Effector memory CD4-positive, alpha-beta T cell (primary cell): ENCODE measurements around the gene ATXN7L2.
A peak's percentile ranks its signal among the peaks of the same experiment; 100 is the strongest.
"Not testable (repeated sequence)": the region's sequence is repeated elsewhere in the genome, so short reads cannot be mapped to it uniquely, and the experiment has no call there.

Experiments used
- DNase-seq, 3 donors: peaks; one replicate each; pipeline ENCODE4 v3.0.0-alpha.2; 2020
- H3K27ac ChIP-seq: 2 replicates; pipeline ENCODE4 v1.7.0; 2013; ENCODE audit warnings: mild to moderate bottlenecking, low read length, moderate library complexity; ENCODE audit not compliant: insufficient read depth, poor library complexity, severe bottlenecking
- H3K27me3 ChIP-seq: replicated peaks from 2 replicates; pipeline ENCODE4 v1.7.0; 2013; ENCODE audit warnings: mild to moderate bottlenecking, low read length; ENCODE audit not compliant: insufficient read depth, control insufficient read depth, poor library complexity, severe bottlenecking
- H3K36me3 ChIP-seq: 2 replicates; pipeline ENCODE4 v1.7.0; 2013; ENCODE audit warnings: mild to moderate bottlenecking, low read length, moderate library complexity; ENCODE audit not compliant: control insufficient read depth, insufficient read depth
- H3K4me1 ChIP-seq: 2 replicates; pipeline ENCODE4 v1.7.0; 2013; ENCODE audit warnings: low read length, mild to moderate bottlenecking; ENCODE audit not compliant: control insufficient read depth, insufficient read depth, poor library complexity, severe bottlenecking
- H3K4me3 ChIP-seq: 2 replicates; pipeline ENCODE4 v1.7.0; 2013; ENCODE audit warnings: low read length, low read depth, mild to moderate bottlenecking; ENCODE audit not compliant: insufficient read depth, poor library complexity, severe bottlenecking
- H3K9me3 ChIP-seq: 2 replicates; pipeline ENCODE4 v1.7.0; 2013; ENCODE audit warnings: mild to moderate bottlenecking, low read length, moderate library complexity; ENCODE audit not compliant: control insufficient read depth

Gene ATXN7L2

GRCh38 chr1:109457819-109458218, 25.9 kb upstream of the ATXN7L2 start:
- Histone ChIP-seq H3K9me3 (no peaks in the 10 kb centered on the region), H3K27me3 (no peaks in the 10 kb centered on the region)
- DNase-seq, result no peak

GRCh38 chr1:109466125-109466451, 17.6 kb upstream of the ATXN7L2 start:
- H3K4me1 ChIP-seq, result peaks cover 11% of the 10 kb centered on the region
- no peaks in the 10 kb centered on the region for H3K9me3 ChIP-seq
- H3K36me3 ChIP-seq, result no peaks in the 10 kb centered on the region
- H3K4me3 ChIP-seq, result peak overlapping the region; percentile 55
- H3K27me3 ChIP-seq, result peaks cover 31% of the 10 kb centered on the region
- DNase-seq, result no peak
- no peak overlapping the region for H3K27ac ChIP-seq

More at GRCh38 chr1:109457819-109458218, 25.9 kb upstream of the ATXN7L2 start:
- H3K36me3 ChIP-seq, result no peaks in the 10 kb centered on the region
- no peak overlapping the region for H3K27ac ChIP-seq
- H3K4me3 ChIP-seq, result no peak overlapping the region
- no peaks in the 10 kb centered on the region for H3K4me1 ChIP-seq

- no peak for DNase-seq
- Histone ChIP-seq H3K36me3 (no peaks in the 10 kb centered on the region), H3K9me3 (no peaks in the 10 kb centered on the region), H3K4me3 (peak within 1 kb of the TSS; percentile 55), H3K4me1 (peaks cover 11% of the 10 kb centered on the region), H3K27ac (no peak within 1 kb of the TSS), H3K27me3 (peaks cover 31% of the 10 kb centered on the region)
Observed at GRCh38 chr1:109466452-109467300, 17.0 kb upstream of the ATXN7L2 start, which contains the start of gene SYPL2. Gene SYPL2 (plus strand): TSS chr1:109466546. CDS start chr1:109466844, 298 bp downstream.

- Histone ChIP-seq H3K27ac (no peak overlapping the region), H3K36me3 (no peaks in the 10 kb centered on the region), H3K4me3 (no peak overlapping the region), H3K4me1 (peaks cover 11% of the 10 kb centered on the region), H3K27me3 (peaks cover 35% of the 10 kb centered on the region), H3K9me3 (no peaks in the 10 kb centered on the region)
- no peak for DNase-seq
Observed at GRCh38 chr1:109467301-109467777, 16.4 kb upstream of the ATXN7L2 start.

GRCh38 chr1:109468061-109468460, 15.6 kb upstream of the ATXN7L2 start:
- Histone ChIP-seq H3K9me3 (no peaks in the 10 kb centered on the region), H3K27ac (no peak overlapping the region), H3K27me3 (peaks cover 35% of the 10 kb centered on the region), H3K4me3 (no peak overlapping the region), H3K36me3 (no peaks in the 10 kb centered on the region), H3K4me1 (peaks cover 11% of the 10 kb centered on the region)
- no peak for DNase-seq

GRCh38 chr1:109468903-109469302, 14.8 kb upstream of the ATXN7L2 start:
- H3K9me3 ChIP-seq, result no peaks in the 10 kb centered on the region
- DNase-seq, result no peak
- H3K27me3 ChIP-seq, result peaks cover 32% of the 10 kb centered on the region
- peaks cover 11% of the 10 kb centered on the region for H3K4me1 ChIP-seq
- no peak overlapping the region for H3K27ac ChIP-seq
- no peaks in the 10 kb centered on the region for H3K36me3 ChIP-seq
- H3K4me3 ChIP-seq, result no peak overlapping the region

GRCh38 chr1:109470245-109470644, 13.5 kb upstream of the ATXN7L2 start:
- DNase-seq, result no peak
- peaks cover 11% of the 10 kb centered on the region for H3K4me1 ChIP-seq
- H3K9me3 ChIP-seq, result no peaks in the 10 kb centered on the region
- H3K27me3 ChIP-seq, result peaks cover 29% of the 10 kb centered on the region
- H3K27ac ChIP-seq, result no peak overlapping the region
- H3K36me3 ChIP-seq, result no peaks in the 10 kb centered on the region
- H3K4me3 ChIP-seq, result no peak overlapping the region

GRCh38 chr1:109472779-109473178, 10.9 kb upstream of the ATXN7L2 start:
- H3K4me1 ChIP-seq, result no peaks in the 10 kb centered on the region
- no peak overlapping the region for H3K27ac ChIP-seq
- H3K4me3 ChIP-seq, result no peak overlapping the region
- no peaks in the 10 kb centered on the region for H3K36me3 ChIP-seq
- peaks cover 14% of the 10 kb centered on the region for H3K27me3 ChIP-seq
- DNase-seq, result no peak
- no peaks in the 10 kb centered on the region for H3K9me3 ChIP-seq

GRCh38 chr1:109473284-109474057, 10.2 kb upstream of the ATXN7L2 start:
- H3K4me1 ChIP-seq, H3K36me3 ChIP-seq, H3K9me3 ChIP-seq, H3K27ac ChIP-seq, H3K4me3 ChIP-seq, DNase-seq: not testable (repeated sequence)
- H3K27me3 ChIP-seq, result peaks cover 14% of the 10 kb centered on the region

- peaks cover 14% of the 10 kb centered on the region for H3K27me3 ChIP-seq
- H3K36me3 ChIP-seq, result no peaks in the 10 kb centered on the region
- DNase-seq, result no peak
- no peaks in the 10 kb centered on the region for H3K4me1 ChIP-seq
- no peak overlapping the region for H3K4me3 ChIP-seq
- no peak overlapping the region for H3K27ac ChIP-seq
- H3K9me3 ChIP-seq, result no peaks in the 10 kb centered on the region
Observed at GRCh38 chr1:109474697-109475096, 9.0 kb upstream of the ATXN7L2 start.
